Breast epithelium (tissue), 4 donors: ENCODE measurements around the gene RAD51. TPM values are rescaled to one million over a fixed set of nuclear protein-coding genes. Genes with fewer than 3 reads are reported as not detected.

ENCODE experiments used
- DNase-seq, 2 donors: peaks; one replicate each; pipeline ENCODE4 v3.0.0-alpha.2; 2019; ENCODE audit warnings: low spot score in 2 of 2
- H3K27ac ChIP-seq, 2 donors: fragments of 200-600 bp; sonication (generic) in 1 of 2; one replicate each; pipeline ENCODE4 v1.5.1; 2016 to 2019; ENCODE audit warnings: mild to moderate bottlenecking in 1 of 2
- H3K27me3 ChIP-seq, 2 donors: fragments of 200-600 bp; sonication (generic) in 1 of 2; one replicate each; pipeline versions ENCODE4 v1.5.1 to v1.6.0; 2017 to 2019; ENCODE audit warnings: control low read depth in 1 of 2, mild to moderate bottlenecking in 1 of 2
- H3K36me3 ChIP-seq: fragments of 200-600 bp; one replicate; pipeline ENCODE4 v1.5.1; 2019
- H3K4me1 ChIP-seq, 2 donors: fragments of 200-600 bp; sonication (generic); one replicate each; pipeline ENCODE4 v1.5.1; 2016 to 2019; ENCODE audit warnings: control low read depth in 1 of 2
- H3K4me3 ChIP-seq, 3 donors: fragments of 200-600 bp; sonication (generic); 1 replicate in 2 of 3; 2 replicates in 1 of 3; pipeline ENCODE4 v1.5.1; 2016 to 2019; ENCODE audit warnings: mild to moderate bottlenecking in 3 of 3, moderate library complexity in 2 of 3
- H3K9me3 ChIP-seq, 2 donors: fragments of 200-600 bp; sonication (generic) in 1 of 2; one replicate each; pipeline ENCODE4 v1.5.1; 2016 to 2019; ENCODE audit warnings: control low read depth in 1 of 2
- POLR2A ChIP-seq: fragments of 450-650 bp; IDR thresholded peaks from one replicate; pipeline ENCODE4 v1.6.1; 2016; ENCODE audit warnings: antibody characterized with exemption, mild to moderate bottlenecking, moderate library complexity
- POLR2AphosphoS5 ChIP-seq, 3 donors: sonication (generic); formaldehyde crosslinking; IDR thresholded peaks; one replicate each; pipeline ENCODE4 v1.6.1; 2017; ENCODE audit warnings: antibody characterized with exemption in 3 of 3
- intact Hi-C: fragments of 100-400 bp; cut with DNase I; formaldehyde crosslinking; loops from one replicate; pipeline ENCODE4 v1.15.1; 2023; ENCODE audit warnings: low total_unique reads
- total RNA-seq, 3 donors: library from RNA; depleted of rRNA; stranded (reverse); fragments of >200 nt; gene quantifications; one replicate each; pipeline ENCODE4 v1.1.0, GENCODE V29; 2016
- TF ChIP-seq, protein P1 (sequence below), 3 donors: fragments of 450-650 bp; IDR thresholded peaks; one replicate each; pipeline ENCODE4 v1.5.1; 2016 to 2017; ENCODE audit warnings: antibody characterized with exemption in 3 of 3, mild to moderate bottlenecking in 3 of 3, moderate library complexity in 3 of 3

Gene RAD51
- total RNA-seq, 3 donors from 2014 or later, result 0.44 TPM; not detected in 2

DNA sequence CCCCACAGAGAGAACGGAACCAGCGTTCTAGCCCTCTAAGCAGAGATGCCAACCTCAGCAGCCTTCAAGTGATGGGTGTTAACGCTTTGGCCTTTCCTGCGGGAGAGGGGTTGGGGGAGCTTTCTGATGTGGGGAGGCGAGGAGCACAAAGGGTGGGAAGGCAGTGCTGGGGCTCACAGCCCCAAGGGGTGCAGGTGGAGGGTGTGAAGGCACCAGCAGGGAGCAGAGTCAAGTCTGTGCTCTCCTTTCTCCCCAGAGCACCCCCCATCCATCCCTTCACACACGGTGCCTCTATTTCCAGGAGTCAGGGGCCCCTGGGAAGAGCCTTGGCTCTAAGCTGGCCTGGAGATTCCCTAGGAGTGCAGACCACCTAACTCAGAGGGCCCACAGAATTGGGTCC lies 78.9 kb downstream of the RAD51 start:
- Histone ChIP-seq H3K9me3 (no peaks in the 10 kb centered on the region), H3K27ac (no peak overlapping the region), H3K4me1 (peaks cover 9 to 12% of the 10 kb centered on the region in 2 donors), H3K27me3 (no peaks in the 10 kb centered on the region), H3K4me3 (no peak overlapping the region), H3K36me3 (no peaks in the 10 kb centered on the region)
- no peak for DNase-seq
- intact Hi-C loops, result no loop called here
- TF ChIP-seq POLR2A (no peak), POLR2AphosphoS5 (IDR thresholded peaks at IDR 0.05) (no peak)
- TF ChIP-seq, protein P1, sequence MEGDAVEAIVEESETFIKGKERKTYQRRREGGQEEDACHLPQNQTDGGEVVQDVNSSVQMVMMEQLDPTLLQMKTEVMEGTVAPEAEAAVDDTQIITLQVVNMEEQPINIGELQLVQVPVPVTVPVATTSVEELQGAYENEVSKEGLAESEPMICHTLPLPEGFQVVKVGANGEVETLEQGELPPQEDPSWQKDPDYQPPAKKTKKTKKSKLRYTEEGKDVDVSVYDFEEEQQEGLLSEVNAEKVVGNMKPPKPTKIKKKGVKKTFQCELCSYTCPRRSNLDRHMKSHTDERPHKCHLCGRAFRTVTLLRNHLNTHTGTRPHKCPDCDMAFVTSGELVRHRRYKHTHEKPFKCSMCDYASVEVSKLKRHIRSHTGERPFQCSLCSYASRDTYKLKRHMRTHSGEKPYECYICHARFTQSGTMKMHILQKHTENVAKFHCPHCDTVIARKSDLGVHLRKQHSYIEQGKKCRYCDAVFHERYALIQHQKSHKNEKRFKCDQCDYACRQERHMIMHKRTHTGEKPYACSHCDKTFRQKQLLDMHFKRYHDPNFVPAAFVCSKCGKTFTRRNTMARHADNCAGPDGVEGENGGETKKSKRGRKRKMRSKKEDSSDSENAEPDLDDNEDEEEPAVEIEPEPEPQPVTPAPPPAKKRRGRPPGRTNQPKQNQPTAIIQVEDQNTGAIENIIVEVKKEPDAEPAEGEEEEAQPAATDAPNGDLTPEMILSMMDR (IDR thresholded peaks at IDR 0.05), result no peak

DNA sequence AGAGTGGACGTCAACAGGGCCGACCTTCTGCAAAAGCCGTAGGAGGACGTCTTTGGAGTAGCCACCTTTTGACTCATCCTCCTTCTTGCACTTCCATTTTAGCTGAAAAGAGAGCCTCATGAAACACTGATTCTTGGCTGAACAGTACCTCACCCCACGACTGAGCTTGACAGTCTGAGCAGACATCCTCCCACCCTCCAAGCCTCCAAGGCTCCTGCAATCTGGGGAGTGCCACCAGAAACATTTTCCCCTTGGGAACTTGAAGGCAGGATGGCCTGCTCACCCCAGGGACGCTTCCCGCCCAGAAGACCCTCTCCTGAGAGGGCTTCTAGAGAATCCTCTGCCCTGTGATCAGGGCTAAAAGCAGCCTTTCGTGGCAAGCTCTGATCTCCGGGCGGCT lies 80.0 kb downstream of the RAD51 start:
- Histone ChIP-seq H3K27me3 (no peaks in the 10 kb centered on the region), H3K36me3 (no peaks in the 10 kb centered on the region), H3K27ac (peak overlapping the region in 1 of 2 donors; percentile 89), H3K9me3 (no peaks in the 10 kb centered on the region), H3K4me3 (no peak overlapping the region), H3K4me1 (peaks cover 9 to 12% of the 10 kb centered on the region in 2 donors)
- no peak for DNase-seq
- no peak for TF ChIP-seq POLR2A
- TF ChIP-seq, protein P1 (IDR thresholded peaks at IDR 0.05), result no peak
- TF ChIP-seq POLR2AphosphoS5 (IDR thresholded peaks at IDR 0.05), result no peak
- intact Hi-C loops, result no loop called here

DNA sequence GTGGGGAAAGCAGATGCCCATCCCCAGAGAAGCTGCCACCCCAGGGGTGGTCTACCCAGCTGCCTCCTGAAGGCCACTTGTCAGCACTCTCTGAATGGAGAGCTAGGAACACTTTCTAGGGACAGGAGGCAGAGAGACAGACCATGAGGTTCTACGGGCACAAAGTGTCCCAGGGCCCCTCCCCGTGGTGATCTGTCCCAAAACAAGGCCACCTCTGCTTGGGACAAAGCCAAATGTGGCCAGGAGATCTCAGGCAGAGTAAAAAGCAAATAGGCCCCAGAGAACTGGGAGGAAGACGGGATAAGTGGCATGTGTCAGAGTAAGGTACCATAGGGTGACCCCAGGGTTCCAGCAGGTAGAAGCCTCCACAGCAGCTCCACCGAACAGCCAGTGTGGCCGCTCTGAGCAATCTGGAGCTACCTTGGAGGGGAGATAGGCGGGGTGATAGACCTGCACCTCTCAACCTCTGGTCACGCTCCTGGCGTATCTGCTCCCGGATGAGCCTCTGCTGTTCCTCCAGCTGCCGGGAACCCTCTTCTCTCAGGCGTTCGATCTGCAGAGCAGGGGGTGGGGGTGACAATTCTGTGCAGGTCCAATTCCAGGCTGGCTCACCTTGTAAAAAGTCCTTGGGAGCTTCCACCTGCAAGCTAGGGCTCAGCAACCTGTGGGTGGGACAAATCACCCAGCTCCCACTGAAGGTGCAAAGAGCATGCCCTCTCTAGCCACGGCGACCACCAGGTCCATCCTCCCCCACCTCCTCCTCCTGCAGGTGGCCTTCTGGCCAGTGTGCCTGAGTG lies 81.0 kb downstream of the RAD51 start:
- peaks cover 8 to 9% of the 10 kb centered on the region in 2 donors for H3K4me1 ChIP-seq
- intact Hi-C loops, result no loop called here
- no peaks in the 10 kb centered on the region for H3K27me3 ChIP-seq
- H3K9me3 ChIP-seq, result no peaks in the 10 kb centered on the region
- TF ChIP-seq, protein P1 (IDR thresholded peaks at IDR 0.05), result no peak
- no peak for TF ChIP-seq POLR2AphosphoS5 (IDR thresholded peaks at IDR 0.05)
- TF ChIP-seq POLR2A, result no peak
- peak overlapping the region in 2 of 3 donors; percentile 40 to 48 for H3K4me3 ChIP-seq
- DNase-seq, result no peak
- no peaks in the 10 kb centered on the region for H3K36me3 ChIP-seq
- H3K27ac ChIP-seq, result peak overlapping the region; percentile 89 to 90

DNA sequence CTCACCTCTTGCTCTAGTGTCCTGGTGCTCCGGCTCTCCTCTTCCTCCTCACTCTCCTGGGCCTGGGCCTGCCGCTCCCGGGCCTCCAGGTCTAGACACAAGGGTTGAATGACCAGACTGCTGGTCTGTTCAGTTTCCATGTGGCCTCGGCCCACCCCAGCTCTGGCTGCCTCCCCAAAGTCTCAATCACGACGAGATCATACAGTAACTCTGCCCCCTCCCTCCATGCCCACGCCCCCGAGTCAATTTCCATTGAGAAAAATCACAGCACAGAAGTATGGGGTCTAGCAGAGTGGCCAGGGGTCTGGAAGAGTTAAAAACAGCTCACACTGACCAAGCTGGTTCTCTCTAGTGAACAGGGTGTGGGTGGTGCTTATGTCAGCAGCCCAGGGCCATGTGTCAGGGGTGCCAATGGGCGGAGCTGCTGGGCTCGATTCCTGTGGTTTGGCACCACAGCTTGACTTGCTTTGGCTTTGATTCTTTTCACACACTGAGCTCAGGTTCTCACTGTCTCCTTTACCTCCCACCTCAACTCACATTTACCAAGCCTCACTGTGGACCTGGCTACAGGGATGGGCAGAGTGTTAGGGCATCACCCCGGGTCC lies 81.7 kb downstream of the RAD51 start:
- Histone ChIP-seq H3K4me1 (peaks cover 8 to 9% of the 10 kb centered on the region in 2 donors), H3K9me3 (no peaks in the 10 kb centered on the region), H3K27ac (peak overlapping the region; percentile 89 to 90), H3K36me3 (no peaks in the 10 kb centered on the region), H3K4me3 (peak overlapping the region in 2 of 3 donors; percentile 40 to 48), H3K27me3 (no peaks in the 10 kb centered on the region)
- peak; percentile 86 to 93 for DNase-seq
- TF ChIP-seq POLR2A (no peak), POLR2AphosphoS5 (IDR thresholded peaks at IDR 0.05) (peak in 2 of 3 donors; percentile 23 to 65)
- TF ChIP-seq, protein P1 (IDR thresholded peaks at IDR 0.05), result no peak
- intact Hi-C loops, result no loop called here

Other genes with a start within 250 kb of the RAD51 start
- 10 to 100 TPM in 1 of 3 donors, 1 to 10 TPM in 2; 8.8 to 10.8 (median 9.3) TPM for gene CHST14, start 224.2 kb upstream of the RAD51 start, total RNA-seq
- gene CCDC32, start 130.1 kb upstream of the RAD51 start, total RNA-seq, result 10 to 100 TPM; 35.0 to 42.3 (median 36.4) TPM
- 10 to 100 TPM in 1 of 3 donors, 1 to 10 TPM in 2; 5.8 to 12.5 (median 7.2) TPM for gene RPUSD2, start 125.9 kb upstream of the RAD51 start, total RNA-seq
- gene KNL1, start 100.9 kb upstream of the RAD51 start, total RNA-seq, result 1 to 10 TPM in 2 of 3 donors, under 1 TPM in 1; 0.66 to 1.8 (median 1.3) TPM
- 10 to 100 TPM; 31.5 to 35.4 (median 34.4) TPM for gene RMDN3, start 60.1 kb downstream of the RAD51 start, total RNA-seq
- gene GCHFR, start 68.9 kb downstream of the RAD51 start, total RNA-seq, result 100 to 1,000 TPM in 1 of 3 donors, 10 to 100 TPM in 2; 56.0 to 100 (median 61.9) TPM
- gene C15orf62, start 74.8 kb downstream of the RAD51 start, total RNA-seq, result 1 to 10 TPM in 2 of 3 donors, under 1 TPM in 1; 0.48 to 4.7 (median 2.0) TPM
- gene ZFYVE19, start 111.9 kb downstream of the RAD51 start, total RNA-seq, result 10 to 100 TPM; 19.4 to 58.8 (median 44.6) TPM
- gene DNAJC17, start 112.3 kb downstream of the RAD51 start, total RNA-seq, result 10 to 100 TPM; 18.4 to 55.8 (median 24.3) TPM
- 1 to 10 TPM in 2 of 3 donors, not detected in 1; 1.3 to 4.9 TPM for gene PPP1R14D, start 133.5 kb downstream of the RAD51 start, total RNA-seq
- 100 to 1,000 TPM in 1 of 3 donors, 10 to 100 TPM in 1, 1 to 10 TPM in 1; 1.8 to 134 (median 86.5) TPM for gene SPINT1, start 148.9 kb downstream of the RAD51 start, total RNA-seq
- gene RHOV, start 179.1 kb downstream of the RAD51 start, total RNA-seq, result 10 to 100 TPM in 1 of 3 donors, 1 to 10 TPM in 1, not detected in 1; 8.5 to 12.1 TPM
- 10 to 100 TPM; 23.2 to 25.0 (median 23.9) TPM for gene VPS18, start 199.3 kb downstream of the RAD51 start, total RNA-seq
- 10 to 100 TPM in 1 of 3 donors, 1 to 10 TPM in 2; 3.5 to 10.5 (median 5.0) TPM for gene DLL4, start 234.2 kb downstream of the RAD51 start, total RNA-seq